ENCODE data around the gene JAG1.

The JAG1 gene

GRCh38 chr20:10657453-10657852, 16.3 kb downstream of the JAG1 start:
- no peaks in the 10 kb centered on the region for H4K20me1 ChIP-seq (ENCODE audit: low read depth, low read length)
- no peaks in the 10 kb centered on the region for H3F3A ChIP-seq (ENCODE audit: insufficient read depth)
- no peak overlapping the region for H2AFZ ChIP-seq (ENCODE audit: low read depth, low read length, severe bottlenecking)
- H3K27me3 ChIP-seq (ENCODE audit: low read length): no peaks in the 10 kb centered on the region
- no peak overlapping the region for H3K4me3 ChIP-seq (ENCODE audit: insufficient read depth, low read length, poor library complexity, severe bottlenecking)
- no peaks in the 10 kb centered on the region for H3K36me3 ChIP-seq (ENCODE audit: low read length)
- no peaks in the 10 kb centered on the region for H3K9me2 ChIP-seq (replicated peaks; ENCODE audit: insufficient read depth, low read length)
- H3K79me2 ChIP-seq (ENCODE audit: insufficient read depth, low read length): no peaks in the 10 kb centered on the region
- no peak overlapping the region for H3K9ac ChIP-seq (ENCODE audit: low read length)
- no peak for TF ChIP-seq CTCF (IDR thresholded peaks at IDR 0.05; ENCODE audit: insufficient read depth, low read length, poor library complexity, severe bottlenecking)
- no peak for TF ChIP-seq EZH2phosphoT487 (conservative IDR thresholded peaks at IDR 0.05; ENCODE audit: low read length)
- H3K9me3 ChIP-seq (ENCODE audit: insufficient read depth, low read length): no peaks in the 10 kb centered on the region
- H3K27ac ChIP-seq (ENCODE audit: low read depth, low read length): no peak overlapping the region
- H3K4me2 ChIP-seq (ENCODE audit: low read depth, low read length, poor library complexity, severe bottlenecking): no peak overlapping the region

- TF ChIP-seq EZH2phosphoT487 (conservative IDR thresholded peaks at IDR 0.05; ENCODE audit: low read length): no peak
- no peak for TF ChIP-seq CTCF (IDR thresholded peaks at IDR 0.05; ENCODE audit: insufficient read depth, low read length, poor library complexity, severe bottlenecking)
- Histone ChIP-seq H3K79me2 (ENCODE audit: insufficient read depth, low read length) (no peaks in the 10 kb centered on the region), H3K27me3 (ENCODE audit: low read length) (no peaks in the 10 kb centered on the region), H3K4me3 (ENCODE audit: insufficient read depth, low read length, poor library complexity, severe bottlenecking) (no peak overlapping the region), H3K4me2 (ENCODE audit: low read depth, low read length, poor library complexity, severe bottlenecking) (no peak overlapping the region), H4K20me1 (ENCODE audit: low read depth, low read length) (no peaks in the 10 kb centered on the region), H2AFZ (ENCODE audit: low read depth, low read length, severe bottlenecking) (no peak overlapping the region), H3K27ac (ENCODE audit: low read depth, low read length) (no peak overlapping the region), H3K9me3 (ENCODE audit: insufficient read depth, low read length) (no peaks in the 10 kb centered on the region), H3K9me2 (replicated peaks; ENCODE audit: insufficient read depth, low read length) (no peaks in the 10 kb centered on the region), H3K9ac (ENCODE audit: low read length) (no peak overlapping the region), H3K36me3 (ENCODE audit: low read length) (no peaks in the 10 kb centered on the region), H3F3A (ENCODE audit: insufficient read depth) (no peaks in the 10 kb centered on the region)
Observed at GRCh38 chr20:10655720-10656669, 17.8 kb downstream of the JAG1 start.

GRCh38 chr20:10654630-10655029, 19.2 kb downstream of the JAG1 start:
- H3K9me2 ChIP-seq (replicated peaks; ENCODE audit: insufficient read depth, low read length): no peaks in the 10 kb centered on the region
- no peak overlapping the region for H2AFZ ChIP-seq (ENCODE audit: low read depth, low read length, severe bottlenecking)
- no peak for TF ChIP-seq CTCF (IDR thresholded peaks at IDR 0.05; ENCODE audit: insufficient read depth, low read length, poor library complexity, severe bottlenecking)
- no peak for TF ChIP-seq EZH2phosphoT487 (conservative IDR thresholded peaks at IDR 0.05; ENCODE audit: low read length)
- no peaks in the 10 kb centered on the region for H3F3A ChIP-seq (ENCODE audit: insufficient read depth)
- H4K20me1 ChIP-seq (ENCODE audit: low read depth, low read length): no peaks in the 10 kb centered on the region
- no peak overlapping the region for H3K4me2 ChIP-seq (ENCODE audit: low read depth, low read length, poor library complexity, severe bottlenecking)
- no peaks in the 10 kb centered on the region for H3K9me3 ChIP-seq (ENCODE audit: insufficient read depth, low read length)
- no peaks in the 10 kb centered on the region for H3K79me2 ChIP-seq (ENCODE audit: insufficient read depth, low read length)
- no peak overlapping the region for H3K4me3 ChIP-seq (ENCODE audit: insufficient read depth, low read length, poor library complexity, severe bottlenecking)
- H3K27ac ChIP-seq (ENCODE audit: low read depth, low read length): no peak overlapping the region
- H3K36me3 ChIP-seq (ENCODE audit: low read length): no peaks in the 10 kb centered on the region
- no peaks in the 10 kb centered on the region for H3K27me3 ChIP-seq (ENCODE audit: low read length)
- H3K9ac ChIP-seq (ENCODE audit: low read length): no peak overlapping the region

Measured in SU-DHL-6 (cell line).